ENCODE measurements around the gene RRAS2.

Gene RRAS2

DNA sequence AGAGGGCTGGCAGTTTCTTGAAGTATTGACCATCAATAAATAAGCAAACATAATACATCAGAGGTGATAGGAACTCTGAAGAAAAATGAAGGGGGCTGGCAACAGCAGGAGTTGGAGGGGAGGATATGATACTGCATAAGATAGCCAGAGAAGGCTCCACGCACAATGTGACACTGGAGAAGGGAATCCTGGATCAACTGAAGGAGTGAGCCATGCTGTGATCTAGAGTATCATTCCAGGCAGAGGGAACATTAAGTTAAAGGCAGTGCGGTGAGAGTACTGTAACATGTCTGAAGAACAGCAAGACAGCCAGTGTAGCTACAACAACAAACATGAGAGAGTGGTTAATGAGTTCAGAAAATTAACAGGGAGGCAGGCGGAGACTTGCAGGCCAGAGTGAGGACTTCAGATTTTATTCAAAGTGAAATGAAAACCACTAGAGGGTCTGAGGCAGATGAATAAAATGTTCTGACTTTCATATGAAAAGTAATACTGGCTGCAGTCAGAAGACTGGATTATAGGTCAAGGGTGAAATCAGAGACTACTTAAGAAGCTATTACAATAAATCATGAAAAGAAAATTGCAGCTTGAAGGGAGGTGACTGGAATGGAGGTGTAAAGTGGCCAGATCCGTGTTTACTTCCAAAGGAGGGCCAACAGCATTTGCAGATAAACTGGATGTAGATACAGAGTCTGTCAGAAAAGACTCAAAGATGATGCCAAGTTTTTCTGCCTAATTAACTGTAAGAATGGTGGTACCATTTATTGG lies 49.4 kb downstream of the RRAS2 start:
- TF ChIP-seq, protein P1, sequence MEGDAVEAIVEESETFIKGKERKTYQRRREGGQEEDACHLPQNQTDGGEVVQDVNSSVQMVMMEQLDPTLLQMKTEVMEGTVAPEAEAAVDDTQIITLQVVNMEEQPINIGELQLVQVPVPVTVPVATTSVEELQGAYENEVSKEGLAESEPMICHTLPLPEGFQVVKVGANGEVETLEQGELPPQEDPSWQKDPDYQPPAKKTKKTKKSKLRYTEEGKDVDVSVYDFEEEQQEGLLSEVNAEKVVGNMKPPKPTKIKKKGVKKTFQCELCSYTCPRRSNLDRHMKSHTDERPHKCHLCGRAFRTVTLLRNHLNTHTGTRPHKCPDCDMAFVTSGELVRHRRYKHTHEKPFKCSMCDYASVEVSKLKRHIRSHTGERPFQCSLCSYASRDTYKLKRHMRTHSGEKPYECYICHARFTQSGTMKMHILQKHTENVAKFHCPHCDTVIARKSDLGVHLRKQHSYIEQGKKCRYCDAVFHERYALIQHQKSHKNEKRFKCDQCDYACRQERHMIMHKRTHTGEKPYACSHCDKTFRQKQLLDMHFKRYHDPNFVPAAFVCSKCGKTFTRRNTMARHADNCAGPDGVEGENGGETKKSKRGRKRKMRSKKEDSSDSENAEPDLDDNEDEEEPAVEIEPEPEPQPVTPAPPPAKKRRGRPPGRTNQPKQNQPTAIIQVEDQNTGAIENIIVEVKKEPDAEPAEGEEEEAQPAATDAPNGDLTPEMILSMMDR (conservative IDR thresholded peaks at IDR 0.05; ENCODE audit: low read depth, low read length) = no peak
- no peak for DNase-seq (ENCODE audit: low read depth)
- H3K4me3 ChIP-seq (ENCODE audit: low read length) = no peak overlapping the region

DNA sequence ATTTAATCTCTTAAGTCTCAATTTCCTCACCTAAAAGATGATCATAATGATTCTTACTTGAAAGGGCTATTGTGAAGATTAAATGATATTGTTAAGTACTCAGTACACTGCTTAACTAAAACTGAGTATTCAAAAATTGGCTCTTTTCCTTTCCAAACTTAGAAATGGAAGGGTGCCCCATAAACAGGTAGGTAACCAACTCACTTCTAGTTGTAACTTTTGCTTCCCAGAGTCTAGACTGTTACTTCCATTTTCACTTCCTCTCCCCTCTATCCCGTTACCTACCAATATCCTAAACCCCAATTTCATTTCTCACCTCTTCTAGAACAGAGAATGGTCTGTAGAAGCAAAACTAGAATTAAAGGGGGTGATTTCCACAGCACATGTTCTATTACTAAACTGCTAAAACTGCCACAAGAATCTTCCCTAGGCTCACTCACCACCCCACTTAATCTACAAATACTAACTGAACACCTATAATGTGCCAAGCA lies 50.0 kb downstream of the RRAS2 start:
- TF ChIP-seq, protein P1 (conservative IDR thresholded peaks at IDR 0.05; ENCODE audit: low read depth, low read length) = no peak
- no peak overlapping the region for H3K4me3 ChIP-seq (ENCODE audit: low read length)
- no peak for DNase-seq (ENCODE audit: low read depth)

DNA sequence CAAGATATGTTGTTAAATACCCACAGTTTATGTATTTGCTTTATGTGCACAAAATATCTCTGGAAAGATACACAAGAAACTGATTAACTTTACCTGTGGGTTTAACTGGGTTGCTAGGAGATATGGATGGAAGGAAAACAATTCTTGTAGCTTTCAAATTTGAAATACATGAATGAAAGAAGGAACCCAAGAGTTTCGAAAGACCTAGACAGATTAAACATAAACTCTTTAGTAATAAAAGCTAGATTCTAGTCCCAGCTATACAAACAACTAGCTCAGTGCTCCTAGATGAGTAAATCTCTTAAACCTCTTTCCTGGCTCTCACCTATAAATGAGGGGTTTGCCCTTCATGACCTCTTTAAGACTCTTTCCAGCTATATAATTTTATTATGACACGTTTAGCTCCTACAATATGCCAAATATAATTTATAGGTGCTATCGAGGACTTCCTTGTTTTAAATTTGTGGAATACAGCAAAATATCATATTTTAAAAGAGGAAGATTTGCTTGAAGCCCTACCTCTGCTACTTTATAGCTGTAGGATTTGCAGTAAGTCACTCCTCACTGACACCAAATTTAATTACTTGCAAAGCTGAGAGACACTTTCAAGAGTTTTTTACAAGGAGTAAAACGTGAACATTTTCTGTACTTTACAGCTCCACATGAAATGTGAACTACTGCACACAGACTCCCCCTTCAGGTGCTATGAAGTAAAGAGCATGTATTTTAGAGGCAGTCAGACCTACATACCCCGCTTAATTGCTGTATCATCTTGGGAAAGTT lies 50.7 kb downstream of the RRAS2 start:
- DNase-seq (ENCODE audit: low read depth) = peak; percentile 38
- no peak overlapping the region for H3K4me3 ChIP-seq (ENCODE audit: low read length)
- TF ChIP-seq, protein P1 (conservative IDR thresholded peaks at IDR 0.05; ENCODE audit: low read depth, low read length) = peak; percentile 81

DNA sequence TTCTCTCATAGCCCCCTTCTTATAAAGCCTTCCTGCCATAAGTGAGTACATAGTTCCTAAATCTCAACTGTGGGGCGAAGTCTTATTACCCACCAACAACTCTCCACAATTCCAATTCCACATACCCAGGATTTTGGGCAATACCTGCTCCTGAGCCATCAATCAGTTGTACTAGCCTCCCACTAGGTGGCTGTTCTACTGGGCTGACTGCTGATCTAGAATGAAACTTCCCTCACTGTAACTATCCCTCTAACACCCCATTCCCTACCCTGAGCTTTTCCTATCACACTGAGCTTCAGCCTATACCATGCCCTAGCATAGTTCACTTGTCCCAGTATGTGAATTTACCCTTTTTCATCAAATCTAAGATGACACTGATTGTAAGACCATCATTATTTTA lies 52.5 kb downstream of the RRAS2 start:
- H3K4me3 ChIP-seq (ENCODE audit: low read length) = no peak overlapping the region
- no peak for DNase-seq (ENCODE audit: low read depth)
- TF ChIP-seq, protein P1 (conservative IDR thresholded peaks at IDR 0.05; ENCODE audit: low read depth, low read length) = no peak

DNA sequence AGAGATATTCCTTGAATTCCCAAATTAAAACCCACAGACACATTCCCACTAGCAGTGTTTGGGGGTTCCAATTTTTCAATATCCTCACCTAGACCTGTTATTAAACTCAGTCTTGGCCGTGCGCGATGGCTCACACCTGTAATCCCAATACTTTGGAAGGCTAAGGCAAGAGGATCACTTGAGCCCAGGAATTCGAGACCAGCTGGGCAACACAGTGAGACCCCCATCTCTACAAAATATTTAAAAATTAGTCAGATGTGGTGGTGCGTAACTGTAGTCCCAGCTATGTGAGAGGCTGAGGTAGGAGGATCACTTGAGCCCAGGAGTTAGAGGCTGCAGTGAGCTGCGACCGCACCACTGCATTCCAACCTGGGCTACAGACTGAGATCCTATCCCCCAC lies 53.3 kb downstream of the RRAS2 start:
- H3K4me3 ChIP-seq (ENCODE audit: low read length) = no peak overlapping the region
- DNase-seq (ENCODE audit: low read depth) = no peak
- TF ChIP-seq, protein P1 (conservative IDR thresholded peaks at IDR 0.05; ENCODE audit: low read depth, low read length) = no peak

DNA sequence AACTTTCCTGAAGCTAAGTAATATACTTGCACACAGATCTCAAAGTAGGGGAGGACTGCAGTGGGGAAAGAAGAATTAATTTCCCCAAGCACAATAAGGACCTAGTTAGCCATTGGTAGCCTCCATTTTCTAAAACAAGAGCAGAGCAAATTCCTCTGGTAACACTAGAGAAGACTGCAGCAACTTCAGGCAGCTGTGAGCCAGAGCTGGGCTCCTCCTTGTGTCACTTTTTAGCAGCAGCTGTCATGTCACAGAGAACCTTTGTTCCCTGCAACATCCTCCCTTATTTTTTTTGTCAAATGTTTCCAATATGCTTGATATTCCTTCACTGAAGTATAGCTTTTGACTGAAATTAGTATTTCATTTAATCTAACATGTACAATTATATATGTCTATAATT lies 54.4 kb downstream of the RRAS2 start:
- TF ChIP-seq, protein P1 (conservative IDR thresholded peaks at IDR 0.05; ENCODE audit: low read depth, low read length) = no peak
- H3K4me3 ChIP-seq (ENCODE audit: low read length) = no peak overlapping the region
- no peak for DNase-seq (ENCODE audit: low read depth)
